Cardiac muscle cell (in vitro differentiated cells and primary cell): ENCODE measurements around the gene PPP1R1C. TPM values are rescaled to one million over a fixed set of nuclear protein-coding genes. Genes with fewer than 3 reads are reported as not detected.
A peak's percentile ranks its signal among the peaks of the same experiment; 100 is the strongest.

ENCODE experiments used
- DNase-seq, 2 donors: peaks; one replicate each; pipeline versions ENCODE4 v3.0.0 to v3.0.0-alpha.2; 2010 to 2017; ENCODE audit warnings: low read depth in 1 of 2, low spot score in 1 of 2
- H3K27ac ChIP-seq: fragments of 200-600 bp; sonication (generic); 2 replicates; pipeline ENCODE4 v1.5.1; 2016
- H3K27me3 ChIP-seq: fragments of 200-600 bp; sonication (generic); 2 replicates; pipeline ENCODE4 v1.6.0; 2016; ENCODE audit warnings: control low read depth
- H3K36me3 ChIP-seq: fragments of 200-600 bp; sonication (generic); 2 replicates; pipeline ENCODE4 v1.5.1; 2016; ENCODE audit warnings: control low read depth
- H3K4me1 ChIP-seq: fragments of 200-600 bp; sonication (generic); 2 replicates; pipeline ENCODE4 v1.8.1; 2017; ENCODE audit warnings: low read depth, mild to moderate bottlenecking, mixed run types
- H3K4me3 ChIP-seq: fragments of 200-600 bp; sonication (generic); 2 replicates; pipeline ENCODE4 v1.5.1; 2016; ENCODE audit warnings: mild to moderate bottlenecking
- H3K9me3 ChIP-seq: fragments of 200-600 bp; sonication (generic); 2 replicates; pipeline ENCODE4 v1.5.1; 2017; ENCODE audit warnings: low read depth, mild to moderate bottlenecking, control low read depth
- polyA plus RNA-seq: library from polyadenylated mRNA; unstranded; fragments of >200 nt; fragmentation: Nextera tagmentation; extraction: Ambion mirVana; gene quantifications from 2 replicates; pipeline ENCODE4 v1.2.1, GENCODE V29; 2016
- total RNA-seq: library from RNA; depleted of rRNA; stranded (reverse); fragments of >200 nt; gene quantifications from 2 replicates; pipeline ENCODE4 v1.2.3, GENCODE V29; 2016
- TF ChIP-seq, protein P1 (sequence below): IDR thresholded peaks from 2 replicates; pipeline ENCODE4 v1.5.1; 2012; ENCODE audit warnings: low read depth, mild to moderate bottlenecking, low read length

PPP1R1C gene
- total and polyA plus RNA-seq, 2 experiments from 2014 or later: 8.6 to 12.1 TPM

- Histone ChIP-seq H3K27me3 (no peaks in the 10 kb centered on the region), H3K4me1 (no peaks in the 10 kb centered on the region), H3K27ac (no peak overlapping the region), H3K4me3 (no peak overlapping the region), H3K9me3 (no peaks in the 10 kb centered on the region), H3K36me3 (no peaks in the 10 kb centered on the region)
- DNase-seq: no peak
- TF ChIP-seq, protein P1, sequence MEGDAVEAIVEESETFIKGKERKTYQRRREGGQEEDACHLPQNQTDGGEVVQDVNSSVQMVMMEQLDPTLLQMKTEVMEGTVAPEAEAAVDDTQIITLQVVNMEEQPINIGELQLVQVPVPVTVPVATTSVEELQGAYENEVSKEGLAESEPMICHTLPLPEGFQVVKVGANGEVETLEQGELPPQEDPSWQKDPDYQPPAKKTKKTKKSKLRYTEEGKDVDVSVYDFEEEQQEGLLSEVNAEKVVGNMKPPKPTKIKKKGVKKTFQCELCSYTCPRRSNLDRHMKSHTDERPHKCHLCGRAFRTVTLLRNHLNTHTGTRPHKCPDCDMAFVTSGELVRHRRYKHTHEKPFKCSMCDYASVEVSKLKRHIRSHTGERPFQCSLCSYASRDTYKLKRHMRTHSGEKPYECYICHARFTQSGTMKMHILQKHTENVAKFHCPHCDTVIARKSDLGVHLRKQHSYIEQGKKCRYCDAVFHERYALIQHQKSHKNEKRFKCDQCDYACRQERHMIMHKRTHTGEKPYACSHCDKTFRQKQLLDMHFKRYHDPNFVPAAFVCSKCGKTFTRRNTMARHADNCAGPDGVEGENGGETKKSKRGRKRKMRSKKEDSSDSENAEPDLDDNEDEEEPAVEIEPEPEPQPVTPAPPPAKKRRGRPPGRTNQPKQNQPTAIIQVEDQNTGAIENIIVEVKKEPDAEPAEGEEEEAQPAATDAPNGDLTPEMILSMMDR: no peak
Observed at GRCh38 chr2:181946444-181947127, 39.1 kb upstream of the PPP1R1C start.

- H3K27me3 ChIP-seq: no peaks in the 10 kb centered on the region
- DNase-seq: no peak
- H3K4me1 ChIP-seq: peaks cover 5% of the 10 kb centered on the region
- no peaks in the 10 kb centered on the region for H3K36me3 ChIP-seq
- H3K9me3 ChIP-seq: no peaks in the 10 kb centered on the region
- H3K4me3 ChIP-seq: no peak overlapping the region
- no peak overlapping the region for H3K27ac ChIP-seq
- TF ChIP-seq, protein P1: no peak
Observed at GRCh38 chr2:181947273-181947672, 38.4 kb upstream of the PPP1R1C start.

GRCh38 chr2:181948227-181948626 lies 37.4 kb upstream of the PPP1R1C start:
- TF ChIP-seq, protein P1: no peak
- H3K4me3 ChIP-seq: no peak overlapping the region
- DNase-seq: no peak

DNA sequence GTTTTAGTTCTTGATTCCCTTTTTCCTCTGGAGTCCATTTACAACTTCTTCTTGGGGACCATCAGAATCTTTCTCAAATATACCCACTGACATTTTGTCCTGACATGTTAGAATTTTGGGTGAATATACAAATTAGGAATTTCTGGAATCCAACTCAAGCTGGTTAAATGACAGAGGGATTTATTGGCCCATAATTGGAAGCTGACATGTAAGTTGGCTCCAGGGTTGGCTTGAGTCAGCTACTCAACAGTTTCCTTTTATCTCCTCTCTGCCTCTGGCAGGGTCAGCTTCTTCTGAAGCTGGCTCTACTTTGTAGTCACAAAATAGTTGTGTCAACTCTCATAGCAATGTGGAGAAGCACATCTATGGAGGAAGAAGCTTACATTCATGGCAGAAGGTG lies 36.6 kb upstream of the PPP1R1C start:
- H3K27ac ChIP-seq: no peak overlapping the region
- no peak overlapping the region for H3K4me3 ChIP-seq
- TF ChIP-seq, protein P1: no peak
- H3K4me1 ChIP-seq: peaks cover 13% of the 10 kb centered on the region
- H3K36me3 ChIP-seq: no peaks in the 10 kb centered on the region
- H3K27me3 ChIP-seq: no peaks in the 10 kb centered on the region
- peak in 1 of 2 donors; percentile 5 for DNase-seq
- H3K9me3 ChIP-seq: no peaks in the 10 kb centered on the region

More at GRCh38 chr2:181948227-181948626, 37.4 kb upstream of the PPP1R1C start:
- H3K27ac ChIP-seq: no peak overlapping the region
- peaks cover 13% of the 10 kb centered on the region for H3K4me1 ChIP-seq
- H3K27me3 ChIP-seq: no peaks in the 10 kb centered on the region
- no peaks in the 10 kb centered on the region for H3K9me3 ChIP-seq
- H3K36me3 ChIP-seq: no peaks in the 10 kb centered on the region

DNA sequence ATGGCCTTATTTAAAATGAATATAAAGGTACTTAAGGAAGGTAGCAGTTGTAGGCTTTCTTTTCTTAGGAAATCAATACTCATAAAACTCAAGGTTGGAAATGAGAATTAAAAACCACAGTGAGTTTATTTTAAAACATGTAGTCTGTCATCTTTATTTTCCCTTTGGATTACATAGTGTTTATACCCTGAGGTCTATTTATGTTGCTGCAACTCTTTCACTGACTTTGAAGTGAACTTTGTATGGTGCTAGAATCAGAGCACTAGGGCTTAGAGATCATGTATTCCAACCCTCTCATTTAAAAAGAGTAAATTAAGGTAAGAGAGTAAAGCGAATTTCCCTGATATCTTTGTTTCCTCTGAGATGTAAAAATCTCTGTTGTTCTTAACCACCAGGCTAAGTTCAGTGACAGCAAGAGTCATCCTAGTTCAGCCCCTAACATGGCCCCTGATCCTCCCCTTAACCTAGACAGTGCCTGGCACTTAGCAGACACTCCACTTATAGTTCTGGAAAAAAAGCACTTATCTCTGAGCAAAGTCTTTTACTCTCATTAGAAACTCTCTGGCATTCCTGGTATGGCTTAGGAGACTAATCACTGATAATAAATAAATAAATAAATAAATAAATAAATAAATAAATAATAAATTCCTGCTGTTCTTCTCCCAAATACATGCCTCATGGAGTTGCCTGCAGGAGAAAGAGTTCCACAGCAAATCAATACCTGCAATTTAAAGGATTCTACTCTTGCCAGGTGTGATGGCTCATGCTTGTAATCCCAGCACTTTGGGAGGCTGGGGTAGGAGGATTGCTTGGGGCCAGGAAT lies 33.0 kb upstream of the PPP1R1C start:
- TF ChIP-seq, protein P1: no peak
- H3K27ac ChIP-seq: peak overlapping the region; percentile 65
- H3K36me3 ChIP-seq: no peaks in the 10 kb centered on the region
- H3K9me3 ChIP-seq: no peaks in the 10 kb centered on the region
- H3K27me3 ChIP-seq: no peaks in the 10 kb centered on the region
- peaks cover 13% of the 10 kb centered on the region for H3K4me1 ChIP-seq
- no peak overlapping the region for H3K4me3 ChIP-seq
- DNase-seq: peak in 1 of 2 donors; percentile 61
